HG03520 (cell line): ENCODE data around the gene TGM5.

Experiments used
- ATAC-seq: cut with Tn5 transposase; IDR thresholded peaks from one replicate; pipeline ENCODE4 v1.9.1; 2021; ENCODE audit warnings: mild to moderate bottlenecking, moderate library complexity; ENCODE audit not compliant: unreplicated experiment

TGM5 gene

DNA sequence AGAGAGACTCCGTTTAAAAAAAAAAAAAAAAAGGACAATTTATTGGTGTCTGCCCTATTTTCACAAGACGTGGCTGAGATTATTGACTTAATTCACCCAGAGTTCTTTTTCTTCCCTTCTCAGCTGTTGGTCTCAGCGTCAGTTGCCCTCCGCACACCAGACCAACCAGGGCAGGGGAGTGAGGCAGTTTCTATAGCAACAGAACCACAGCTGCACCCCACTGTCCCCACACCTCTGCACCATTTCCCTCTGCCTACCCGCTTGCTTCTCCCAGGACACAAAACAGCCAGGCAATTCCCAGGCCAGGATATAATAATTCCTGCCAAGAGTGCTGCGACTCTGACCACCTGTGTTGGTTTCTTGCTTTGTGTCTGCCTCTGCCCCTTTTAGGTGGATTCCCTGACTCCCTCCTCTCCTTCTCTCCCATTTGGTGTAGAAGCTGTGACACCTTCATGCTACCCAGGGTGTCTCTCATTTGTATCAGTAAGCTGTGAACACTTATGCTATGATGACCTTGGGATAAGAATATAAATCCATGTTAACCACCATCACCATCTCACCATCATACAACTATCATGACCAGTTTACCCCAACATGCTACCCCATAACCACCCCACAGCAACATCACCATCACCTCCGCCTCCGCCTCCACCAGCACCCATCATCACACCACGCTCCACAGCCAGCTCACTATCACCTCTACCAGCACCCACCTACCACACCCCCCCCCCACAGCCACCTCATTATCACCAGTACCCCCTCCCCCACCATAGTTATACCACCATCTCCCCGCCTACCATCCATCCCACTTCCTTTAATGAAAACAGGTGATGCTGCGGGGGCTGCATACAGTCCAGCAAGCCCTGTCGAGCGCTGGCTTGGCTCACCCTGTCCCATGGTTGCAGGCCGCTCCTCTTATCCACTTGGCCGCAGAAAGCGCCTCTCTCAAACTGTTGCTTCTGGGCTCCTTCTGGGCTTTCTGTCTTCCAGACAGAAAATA is 46.5 kb downstream of the TGM5 start:
- no peak for ATAC-seq

DNA sequence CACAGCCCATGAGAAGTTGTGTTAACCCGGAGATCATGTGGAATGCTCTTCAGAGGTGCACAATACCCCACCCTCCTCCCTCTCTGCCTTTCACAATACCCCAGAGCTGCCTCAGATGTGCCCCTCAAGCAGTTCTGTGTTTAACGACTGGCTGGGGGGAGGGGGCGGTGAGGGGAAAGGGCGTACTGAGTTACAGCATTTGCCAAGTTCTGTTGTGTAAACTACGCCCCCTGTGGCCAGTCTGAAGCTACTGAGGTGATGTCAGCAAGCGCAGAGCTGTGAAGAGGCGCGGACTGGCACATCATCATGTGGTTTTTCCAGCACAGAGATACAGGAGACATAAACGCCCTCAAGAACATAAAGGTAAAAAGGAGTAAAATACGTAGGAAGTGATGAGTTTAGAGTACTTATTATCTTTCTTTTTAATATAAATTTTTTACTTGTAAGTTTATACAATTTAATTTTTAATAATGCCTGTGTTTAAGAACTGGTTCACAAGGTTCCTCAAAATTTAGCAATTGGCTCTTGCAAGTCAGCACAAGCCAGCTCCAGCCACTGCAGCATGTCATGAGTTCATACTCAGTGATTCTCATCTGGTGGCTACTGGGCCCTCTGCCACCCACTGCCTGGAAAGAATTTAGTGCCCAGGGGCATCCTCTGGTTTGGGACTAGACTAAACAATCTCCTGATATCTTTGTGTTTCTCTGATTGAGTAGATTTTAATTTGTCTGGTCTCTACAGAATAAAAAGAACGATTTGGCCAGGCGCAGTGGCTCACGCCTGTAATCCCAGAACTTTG is 47.6 kb downstream of the TGM5 start:
- no peak for ATAC-seq

DNA sequence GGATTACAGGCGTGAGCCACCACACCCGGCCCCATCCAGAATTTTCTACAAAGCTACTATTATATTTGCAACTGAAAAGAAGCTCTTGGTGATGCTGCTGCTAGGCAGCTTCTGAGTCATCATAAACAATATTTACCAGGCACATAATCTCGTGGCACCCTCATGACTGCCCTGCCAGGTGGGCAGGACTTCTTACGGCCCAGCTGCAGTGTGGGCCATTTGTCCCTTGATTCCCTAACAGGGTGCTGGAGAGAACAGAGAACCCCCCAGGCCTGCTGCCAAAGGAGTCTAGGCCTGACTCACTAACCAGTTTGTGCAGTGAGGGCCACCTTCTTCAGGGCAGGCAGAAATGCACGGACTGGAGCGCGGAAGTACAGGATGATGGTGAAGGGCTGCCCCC is 50.8 kb downstream of the TGM5 start:
- ATAC-seq = no peak

DNA sequence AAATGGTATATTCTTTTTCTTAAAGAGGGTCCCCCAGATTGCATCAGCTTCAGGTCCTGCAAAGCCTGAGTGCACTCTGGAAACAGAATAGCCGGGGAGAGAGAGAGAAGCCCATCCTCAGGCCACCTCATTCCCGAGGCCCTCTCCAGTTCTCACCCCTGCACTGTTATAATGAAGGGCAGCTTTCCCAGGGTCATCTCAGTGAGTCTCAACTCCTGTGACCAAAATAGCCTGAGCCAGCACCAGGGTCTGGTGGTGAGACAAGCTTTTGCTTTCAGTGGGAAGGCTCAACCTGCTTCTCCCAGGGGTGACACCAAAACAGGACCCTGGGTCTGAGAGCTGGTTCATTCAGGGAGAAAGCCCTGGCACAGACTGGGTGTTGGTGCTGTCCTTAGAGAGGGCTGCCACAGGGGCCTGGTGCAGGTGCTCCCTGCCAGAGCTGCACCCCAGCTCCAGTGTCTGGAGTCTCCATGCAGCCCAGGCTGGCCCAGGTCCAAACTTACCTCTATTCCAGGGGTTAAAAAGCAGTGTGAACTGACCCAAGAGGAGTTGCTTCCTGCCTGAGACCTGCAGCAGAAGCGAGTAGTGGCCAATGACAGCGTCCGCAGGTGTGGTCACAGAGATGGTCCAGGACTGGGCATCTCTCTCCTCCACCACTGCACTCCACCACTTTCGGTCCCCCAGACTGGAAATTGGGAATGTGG is 52.0 kb downstream of the TGM5 start:
- ATAC-seq = no peak

DNA sequence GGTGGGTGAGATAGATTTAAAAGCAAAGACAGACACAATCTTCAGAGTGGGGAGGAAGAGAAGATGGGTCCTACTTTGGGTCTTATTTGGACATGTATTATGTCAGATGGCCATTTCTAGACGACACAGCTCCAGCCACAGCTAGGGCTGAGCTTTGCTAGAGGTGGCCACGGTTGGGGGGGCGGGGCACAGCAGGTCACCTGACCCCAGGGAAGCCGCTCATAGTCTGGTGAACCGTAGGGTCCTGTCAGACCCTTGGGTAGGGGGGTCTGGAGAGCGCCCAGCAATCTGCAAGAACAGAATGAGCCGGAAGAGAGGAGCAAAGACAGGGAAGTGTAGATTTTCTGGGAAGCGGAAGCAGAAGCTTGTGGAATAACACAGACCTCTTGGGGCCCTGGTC is 52.6 kb downstream of the TGM5 start:
- no peak for ATAC-seq

DNA sequence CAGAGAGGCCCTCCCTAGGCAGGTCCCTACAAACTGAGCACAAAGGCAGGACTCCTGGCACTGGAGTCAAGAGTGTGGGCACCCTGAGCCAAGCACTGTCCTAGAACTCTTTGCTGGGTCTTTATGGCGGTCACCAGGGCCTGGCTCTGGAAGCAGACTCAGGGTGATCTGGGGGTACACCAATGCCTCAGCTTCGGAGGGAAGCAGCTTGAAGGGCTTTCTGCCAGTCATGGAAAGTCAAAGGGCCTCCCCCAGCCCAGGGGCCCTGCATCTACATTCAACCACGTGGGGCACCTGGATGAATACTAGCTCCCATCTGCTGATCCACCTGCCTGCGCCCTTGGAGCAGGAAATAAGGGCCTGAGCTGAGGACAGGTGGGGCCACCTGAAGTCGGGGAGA is 53.3 kb downstream of the TGM5 start:
- ATAC-seq = no peak

DNA sequence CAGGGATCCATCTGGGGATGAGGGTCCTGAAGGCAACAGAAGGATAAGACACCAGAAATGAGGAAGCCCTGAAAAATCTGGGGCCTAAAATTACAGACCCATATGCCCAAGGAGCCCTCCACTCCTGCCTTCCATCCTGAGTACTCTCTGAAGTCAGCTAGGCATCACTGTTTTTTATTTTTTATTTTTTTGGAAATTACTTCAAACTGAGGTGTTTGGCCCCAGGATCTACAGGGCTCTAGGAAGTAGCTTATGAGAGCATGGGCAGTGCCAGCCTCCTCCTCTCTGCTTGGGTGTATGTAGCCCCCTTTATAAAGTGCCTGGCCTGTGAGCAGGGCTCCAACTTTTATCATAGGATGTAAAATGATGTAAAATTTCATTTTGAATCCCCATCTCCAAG is 53.8 kb downstream of the TGM5 start:
- ATAC-seq = no peak

DNA sequence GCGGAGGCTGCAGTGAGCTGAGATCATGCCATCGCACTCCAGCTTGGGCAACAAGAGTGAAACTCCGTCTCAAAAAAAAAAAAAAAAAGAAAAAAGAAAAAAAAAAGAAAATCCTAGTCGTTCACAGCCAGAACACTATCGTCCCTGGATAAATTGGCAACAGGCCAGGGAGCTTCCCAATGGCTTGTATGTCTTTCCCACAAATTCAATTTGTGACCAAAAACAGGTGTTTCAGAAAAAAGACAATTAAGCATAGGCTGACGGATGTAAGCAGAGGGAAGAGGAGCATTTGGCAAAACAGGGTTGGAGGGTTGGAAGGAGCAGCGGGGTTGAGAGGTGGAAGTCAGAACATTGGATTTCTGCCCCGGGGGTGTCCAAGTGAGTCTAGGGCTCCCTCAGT is 54.4 kb downstream of the TGM5 start:
- no peak for ATAC-seq

DNA sequence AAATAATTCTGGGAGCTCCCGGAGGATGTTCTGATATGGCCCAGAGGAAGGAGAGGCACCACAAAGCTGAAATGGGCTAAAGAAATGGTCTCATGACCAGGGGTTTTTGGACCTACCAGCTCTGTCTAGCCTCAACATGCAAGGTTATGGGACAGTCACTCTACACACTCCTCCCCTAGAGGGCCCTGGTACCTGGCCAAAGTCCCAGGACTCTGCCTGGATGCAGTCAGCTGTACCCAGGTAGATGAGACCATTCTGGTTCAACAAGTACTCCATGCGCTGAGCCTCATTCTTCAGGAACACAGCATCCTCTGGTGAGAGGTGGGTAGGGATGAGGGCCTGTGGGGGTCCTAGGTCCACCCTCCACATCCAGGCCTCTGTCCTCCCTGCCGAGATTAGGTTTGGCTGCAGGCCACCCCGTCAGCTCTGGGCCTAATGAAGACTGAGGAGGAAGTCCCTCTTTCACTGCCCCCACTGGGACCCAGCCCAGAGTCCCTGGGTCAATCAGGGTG is 55.4 kb downstream of the TGM5 start:
- no peak for ATAC-seq

DNA sequence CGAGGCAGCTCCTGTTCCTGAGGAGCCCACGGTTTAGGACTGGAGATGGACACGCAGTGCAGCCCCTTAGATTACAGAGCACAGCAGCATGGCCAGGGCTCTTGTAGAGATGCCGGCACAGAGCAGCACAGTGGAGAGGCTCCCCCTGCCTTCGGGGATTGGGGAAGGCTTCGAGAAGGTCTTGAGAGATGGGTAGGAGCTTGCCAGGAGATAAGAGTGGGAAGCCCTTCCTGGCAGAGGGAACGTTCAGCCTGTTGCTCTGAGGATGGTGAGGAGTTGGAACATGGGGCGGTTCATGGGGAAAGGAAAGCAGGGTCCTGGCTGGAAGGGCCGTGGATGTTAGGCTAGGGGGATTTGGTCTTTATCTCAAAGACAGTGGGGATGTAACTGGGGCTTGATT is 55.9 kb downstream of the TGM5 start:
- ATAC-seq = no peak

DNA sequence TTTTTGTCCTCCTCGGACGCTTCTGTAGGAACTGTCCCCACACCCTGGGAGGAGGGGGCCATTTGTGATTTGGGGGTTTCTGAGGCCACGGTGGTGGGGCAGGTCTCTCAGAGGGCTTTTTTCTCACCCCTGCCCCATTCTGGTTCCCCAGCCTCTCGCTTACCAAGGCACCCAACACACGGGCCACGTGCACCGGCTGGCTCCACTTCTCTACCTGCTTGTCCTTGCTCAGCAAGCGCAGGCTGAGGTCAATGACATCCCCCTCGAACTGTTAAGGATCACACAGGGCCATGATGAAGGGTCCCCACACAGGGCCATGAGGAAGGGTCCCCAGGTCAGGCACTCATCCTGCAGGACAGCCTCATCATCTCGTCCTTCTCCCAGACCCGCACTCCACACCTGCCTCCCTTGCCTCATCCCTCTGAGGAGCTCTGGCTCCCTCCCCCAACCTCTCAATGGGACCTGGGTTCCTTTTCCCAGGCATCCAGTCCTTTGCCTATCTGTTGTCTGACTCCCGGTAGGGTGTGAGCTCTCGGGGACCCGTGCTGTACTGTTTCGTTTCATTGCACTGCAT is 56.5 kb downstream of the TGM5 start:
- no peak for ATAC-seq

DNA sequence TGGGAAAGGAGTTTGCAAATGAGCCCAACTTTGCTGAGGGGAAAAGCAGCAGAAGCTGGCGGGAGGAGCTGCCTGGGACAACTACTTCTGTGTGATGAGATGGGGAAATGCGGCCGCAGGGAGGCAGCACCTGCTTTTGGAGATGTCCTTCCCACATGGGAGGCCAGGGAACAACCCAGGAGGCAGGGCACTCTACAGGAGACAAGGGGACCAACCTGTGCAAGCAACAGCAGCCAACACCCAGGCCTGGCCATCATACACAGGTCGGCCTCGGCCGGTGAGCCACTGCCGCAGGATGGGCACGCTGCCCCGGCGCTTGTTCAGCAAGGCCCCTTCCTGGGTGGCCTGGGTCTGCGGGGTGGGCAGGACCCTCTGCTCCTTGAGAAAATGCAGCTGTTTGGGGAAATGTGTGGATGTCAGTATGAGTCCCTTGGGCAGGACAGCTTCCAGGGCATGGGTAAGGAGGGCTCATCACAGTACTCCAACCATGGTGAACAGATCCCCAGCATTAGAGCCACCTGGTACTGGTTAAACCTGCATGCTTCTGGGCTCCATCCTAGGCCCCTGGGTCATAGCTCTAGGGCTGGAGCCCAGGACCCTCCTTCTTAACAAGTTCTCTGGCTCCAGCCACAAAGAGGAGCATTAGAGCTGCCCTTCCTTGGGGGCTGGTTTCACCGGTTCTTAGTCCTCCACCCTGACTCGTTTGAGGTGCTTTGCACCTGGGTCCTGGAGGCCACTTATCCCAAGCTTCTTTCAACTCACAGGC is 57.5 kb downstream of the TGM5 start:
- no peak for ATAC-seq

DNA sequence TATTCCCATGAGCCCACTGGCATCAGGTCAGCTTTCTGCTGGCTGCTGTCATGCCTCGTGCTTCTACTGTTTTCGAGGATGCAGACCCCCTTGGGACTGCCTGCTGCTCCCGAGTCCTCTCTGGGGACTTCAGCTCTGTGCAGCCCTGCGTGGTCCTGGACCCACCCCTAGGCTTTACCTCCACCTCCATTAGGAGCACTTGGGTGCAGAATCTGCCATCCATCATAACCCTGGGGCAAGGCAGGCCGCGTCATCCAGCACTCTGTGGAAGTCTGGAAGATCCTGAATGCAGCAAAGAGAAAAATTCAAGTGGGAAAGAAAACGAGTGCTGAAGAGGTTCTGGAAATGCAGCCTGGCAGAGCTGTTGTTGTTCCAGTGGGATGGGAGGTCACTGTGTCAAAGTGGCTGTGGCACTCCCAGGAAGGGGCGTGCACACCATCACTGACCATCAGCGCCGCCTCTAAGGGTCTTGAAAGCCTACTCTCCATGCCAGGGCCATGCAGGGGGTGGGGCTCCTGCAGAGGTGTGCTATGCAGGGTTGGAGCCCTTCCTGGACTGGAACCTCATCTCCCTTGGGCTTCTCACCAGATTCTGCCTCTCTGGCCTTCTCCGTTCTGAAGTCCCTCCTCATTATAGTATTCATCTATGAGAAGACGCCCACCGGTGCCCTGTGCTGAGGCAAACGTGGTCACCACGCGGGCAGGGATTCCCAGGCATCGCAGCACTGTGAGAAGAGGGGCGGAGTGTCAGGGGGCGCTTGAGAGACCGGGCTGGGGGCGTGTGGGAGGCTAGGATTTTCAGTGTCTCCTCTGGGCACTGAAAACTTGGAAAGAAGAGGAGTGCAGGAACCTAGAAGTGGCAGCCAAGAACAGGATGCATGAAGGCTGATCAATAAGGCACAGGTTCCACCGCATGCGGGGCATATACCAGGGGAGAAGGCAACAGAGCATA is 58.4 kb downstream of the TGM5 start:
- ATAC-seq = no peak

DNA sequence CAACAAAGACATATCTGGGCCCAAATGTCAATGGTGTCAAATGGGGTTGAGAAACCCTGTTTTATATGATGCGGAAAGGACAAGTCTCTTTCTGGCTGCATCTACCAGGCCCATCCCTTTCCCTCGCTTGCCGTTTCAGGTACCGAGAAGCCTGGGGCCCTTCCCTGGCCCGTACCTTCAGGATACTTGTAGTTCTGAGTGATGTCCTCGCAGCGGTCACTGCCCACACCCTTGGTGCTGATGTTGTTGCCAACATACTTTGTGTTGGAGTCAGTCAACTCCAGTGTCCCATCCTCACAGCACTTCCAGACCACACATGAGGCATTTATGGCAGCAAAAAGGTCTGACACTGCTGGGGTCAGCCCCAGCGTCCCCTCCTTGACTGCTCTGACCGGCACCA is 59.7 kb downstream of the TGM5 start:
- no peak for ATAC-seq

DNA sequence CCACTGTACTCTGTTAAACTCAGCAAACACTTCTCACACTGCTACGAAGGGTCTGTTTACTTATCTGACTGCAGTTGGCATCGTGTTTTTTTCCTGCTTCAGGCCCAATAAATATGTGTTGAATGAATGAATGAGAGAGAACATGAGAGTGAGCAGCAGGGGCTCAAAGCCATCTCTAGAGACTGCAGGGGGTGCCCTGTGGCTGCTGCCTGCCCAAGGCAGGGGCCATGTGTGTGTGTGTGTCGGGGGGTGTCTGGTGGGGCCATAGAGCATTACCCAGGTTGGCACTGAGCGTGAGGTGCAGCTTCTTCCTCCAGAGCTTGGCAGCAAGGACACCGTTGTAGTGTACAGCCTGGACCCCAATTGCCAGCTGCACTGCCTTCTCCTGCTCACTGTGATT is 60.7 kb downstream of the TGM5 start:
- ATAC-seq = no peak

DNA sequence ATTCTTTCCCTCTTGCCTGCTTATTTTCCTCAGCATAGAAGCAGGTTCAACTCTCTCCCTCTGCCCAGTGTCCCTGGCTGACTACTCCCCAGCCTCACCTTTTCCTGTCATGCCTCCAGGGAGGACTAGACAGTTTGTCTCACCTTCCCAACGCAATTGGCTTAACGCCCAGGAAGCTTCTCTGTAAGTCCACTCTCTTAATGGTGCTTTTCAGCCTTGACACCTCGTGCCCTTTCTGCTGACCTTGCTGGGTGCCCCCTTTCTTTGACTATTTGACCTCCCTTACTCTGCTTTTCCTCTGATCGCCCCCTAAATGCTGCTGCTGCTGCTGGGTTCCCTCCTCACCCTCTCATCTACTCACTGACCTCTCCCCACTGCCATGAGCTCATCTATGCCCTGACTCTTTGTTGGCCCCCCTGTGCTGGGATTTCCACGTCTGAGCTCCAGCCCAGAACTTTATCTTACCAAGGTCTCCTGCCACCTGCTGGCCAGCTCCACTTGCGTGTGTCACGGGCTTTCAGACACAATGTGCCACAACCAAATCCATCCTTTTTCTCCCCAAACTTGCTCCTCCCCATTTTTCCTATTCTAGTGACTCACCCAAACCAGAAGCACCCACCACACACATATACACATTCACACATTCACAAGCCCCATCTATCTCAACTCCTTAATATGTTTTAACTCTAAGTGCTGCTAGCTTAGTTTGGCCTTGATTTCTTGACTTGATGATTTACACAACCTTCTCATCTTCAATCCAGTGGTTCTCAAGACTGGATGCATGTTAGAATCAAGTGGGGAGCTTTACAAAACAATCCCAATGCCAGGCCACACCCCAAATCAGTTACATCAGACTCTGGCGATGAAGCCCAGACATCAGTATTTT is 62.5 kb downstream of the TGM5 start:
- no peak for ATAC-seq

DNA sequence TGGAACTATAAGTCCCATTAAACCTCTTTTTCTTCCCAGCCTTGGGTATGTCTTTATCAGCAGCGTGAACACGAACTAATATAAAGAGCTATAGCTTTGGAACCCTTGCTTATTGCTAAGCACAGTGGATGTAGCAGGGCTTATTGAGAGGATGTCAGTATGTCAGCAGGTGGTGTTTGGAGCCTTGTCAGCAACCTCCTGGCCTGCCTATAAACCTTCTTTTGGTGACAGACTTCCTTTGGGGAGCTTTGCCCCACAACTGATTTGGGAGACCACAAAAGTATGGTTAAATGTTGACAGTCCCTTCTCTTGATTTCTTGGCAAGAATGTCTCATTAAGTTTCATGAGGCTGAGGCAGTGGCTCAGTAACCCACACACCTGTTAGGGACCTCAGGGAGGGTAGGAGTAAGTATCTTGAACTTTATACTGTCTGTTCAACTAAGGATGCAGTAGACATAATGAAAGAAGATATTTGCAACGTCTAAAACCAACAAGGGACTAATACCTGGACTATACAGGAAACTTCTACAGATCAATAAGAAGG is 66.7 kb downstream of the TGM5 start:
- ATAC-seq = no peak

DNA sequence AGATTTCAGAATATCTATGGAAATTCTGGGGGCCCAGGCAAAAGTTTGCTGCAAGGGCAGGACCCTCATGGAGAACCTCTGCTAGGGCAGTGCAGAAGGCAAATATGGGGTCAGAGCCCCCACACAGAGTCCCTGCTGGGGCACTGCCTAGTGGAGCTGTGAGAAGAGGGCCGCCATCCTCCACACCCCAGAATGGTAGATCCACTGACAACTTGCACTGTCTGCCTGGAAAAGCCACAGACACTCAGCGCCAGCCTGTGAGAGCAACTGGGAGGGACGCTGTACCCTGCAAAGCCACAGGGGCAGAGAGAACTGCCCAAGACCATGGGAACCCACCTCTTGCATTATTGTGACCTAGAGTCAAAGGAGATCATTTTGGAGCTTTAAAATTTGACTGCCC is 67.7 kb downstream of the TGM5 start:
- no peak for ATAC-seq
